K562 (cell line): Measurements from ENCODE around the gene ARID3A. TPM values are rescaled to one million over a fixed set of nuclear protein-coding genes. Genes with fewer than 3 reads are reported as not detected.
A peak's percentile ranks its signal among the peaks of the same experiment; 100 is the strongest.

Experiments
- CHD4 ChIP-seq: fragments of 200-600 bp; sonication (generic); IDR thresholded peaks from 3 replicates; pipeline ENCODE4 v1.6.1; 2012; ENCODE audit warnings: low read depth, mild to moderate bottlenecking, mixed read lengths, low read length, inconsistent platforms; ENCODE audit not compliant: insufficient read depth, insufficient replicate concordance, poor library complexity, severe bottlenecking
- CTBP1 ChIP-seq: fragments of 450-650 bp; IDR thresholded peaks from 2 replicates; pipeline ENCODE4 v1.6.1; 2016; ENCODE audit warnings: borderline replicate concordance
- E2F4 ChIP-seq: sonication (generic); formaldehyde crosslinking; IDR thresholded peaks from 2 replicates; pipeline ENCODE4 v1.8.0; 2022; ENCODE audit warnings: mild to moderate bottlenecking, low read depth, missing genetic modification reagents
- ELF2 ChIP-seq: fragments of 250-450 bp; sonication (Bioruptor Pico); IDR thresholded peaks from 2 replicates; pipeline ENCODE4 v1.5.0; 2021; ENCODE audit warnings: mild to moderate bottlenecking
- HMG20A ChIP-seq: fragments of 450-650 bp; formaldehyde crosslinking; conservative IDR thresholded peaks from 2 replicates; pipeline ENCODE4 v1.4.0; 2020; ENCODE audit warnings: mild to moderate bottlenecking, mixed read lengths
- MCM7 ChIP-seq, 2 experiments: fragments of 450-650 bp; IDR thresholded peaks; 2 replicates each; pipeline ENCODE4 v1.6.1; 2016 to 2018
- MEF2D ChIP-seq: conservative IDR thresholded peaks from 2 replicates; pipeline ENCODE4 v1.6.1; 2016; ENCODE audit warnings: low read depth, missing genetic modification characterization, missing compliant biosample characterization
- NCOA2 ChIP-seq, 2 experiments: fragments of 450-650 bp; IDR thresholded peaks; 2 replicates each; pipeline ENCODE4 v1.6.1; 2018; ENCODE audit warnings: mild to moderate bottlenecking in 2 of 2, moderate library complexity in 1 of 2; ENCODE audit not compliant: partially characterized antibody in 2 of 2
- PYGO2 ChIP-seq: fragments of 450-650 bp; IDR thresholded peaks from 2 replicates; pipeline ENCODE4 v1.6.1; 2016; ENCODE audit warnings: mild to moderate bottlenecking, missing genetic modification characterization, moderate library complexity, missing compliant biosample characterization
- SETDB1 ChIP-seq: IDR thresholded peaks from one replicate; pipeline ENCODE4 v1.6.1; 2012; ENCODE audit warnings: low read length, control low read depth, inconsistent platforms
- SNAPC5 ChIP-seq: fragments of 250-450 bp; sonication (Bioruptor Pico); IDR thresholded peaks from 2 replicates; pipeline ENCODE4 v1.8.0; 2021; ENCODE audit warnings: moderate library complexity, mild to moderate bottlenecking, inconsistent platforms
- SP1 ChIP-seq: sonication (generic); formaldehyde crosslinking; IDR thresholded peaks from 2 replicates; pipeline ENCODE4 v1.8.1; 2022; ENCODE audit warnings: mild to moderate bottlenecking, missing genetic modification reagents
- TCFL5 ChIP-seq: fragments of 250-450 bp; sonication (Bioruptor Pico); conservative IDR thresholded peaks from 2 replicates; pipeline ENCODE4 v1.6.1; 2021; ENCODE audit warnings: mild to moderate bottlenecking, moderate library complexity, matching md5 sums
- ZBTB26 ChIP-seq: fragments of 450-650 bp; formaldehyde crosslinking; IDR thresholded peaks from 2 replicates; pipeline ENCODE4 v1.4.0; 2022; ENCODE audit warnings: missing genetic modification characterization
- ZNF239 ChIP-seq: fragments of 250-450 bp; sonication (Bioruptor Pico); IDR thresholded peaks from 2 replicates; pipeline ENCODE4 v1.4.0; 2020; ENCODE audit warnings: mild to moderate bottlenecking
- ZNF316 ChIP-seq: fragments of 450-650 bp; IDR thresholded peaks from 2 replicates; pipeline ENCODE4 v1.6.1; 2016
- ZNF445 ChIP-seq: fragments of 250-450 bp; sonication (Bioruptor Pico); IDR thresholded peaks from 2 replicates; pipeline ENCODE4 v1.4.0; 2020; ENCODE audit warnings: low read depth, mild to moderate bottlenecking, moderate library complexity
- polyA plus RNA-seq, 8 experiments: library from polyadenylated mRNA; depleted of rRNA in 4 of 8; stranded (reverse) in 5 of 8; unstranded in 3 of 8; fragments of >200 nt; fragmentation: Nextera tagmentation in 2 of 8; fragmentation: Illumina TruSeq in 1 of 8; extraction: Ambion mirVana in 2 of 8; extraction: Trizol in 1 of 8; gene quantifications; 2 replicates each; pipeline versions ENCODE4 v1.2.1 to v1.2.3, GENCODE V29; 2011 to 2014; ENCODE audit warnings: inconsistent platforms in 1 of 8, missing spikeins in 1 of 8
- total RNA-seq, 7 experiments: library from RNA; depleted of rRNA in 6 of 7; stranded (reverse); fragments of >200 nt in 6 of 7; fragmentation: Illumina TruSeq in 2 of 7; extraction: Trizol in 2 of 7; gene quantifications; 2 replicates each; pipeline versions ENCODE4 v1.2.1 to v1.2.3, GENCODE V29; 2011 to 2021; ENCODE audit warnings: low replicate concordance in 1 of 7
- TF ChIP-seq, protein P1 (sequence below): fragments of 200-400 bp; formaldehyde crosslinking; IDR thresholded peaks from 2 replicates; pipeline ENCODE4 v1.6.1; 2017; ENCODE audit warnings: mild to moderate bottlenecking, low read depth, low read length, moderate library complexity
- TF ChIP-seq, protein P2 (sequence below): fragments of 150-350 bp; IDR thresholded peaks from 2 replicates; pipeline ENCODE4 v1.6.1; 2014; ENCODE audit warnings: low read depth, mild to moderate bottlenecking, low read length, borderline replicate concordance
- TF ChIP-seq, protein P3 (sequence below): fragments of 250-450 bp; sonication (Bioruptor Pico); IDR thresholded peaks from 2 replicates; pipeline ENCODE4 v1.9.0; 2021; ENCODE audit warnings: mild to moderate bottlenecking

Gene ARID3A
- total and polyA plus RNA-seq, 9 of the 15 experiments (the other 6 are each of a cell fraction or from before 2014, with no cell fraction given): 1.4 to 118 (median 31.2) TPM

GRCh38 chr19:907183-907853 is 18.5 kb upstream of the ARID3A start (continued):
- TF ChIP-seq, protein P1, sequence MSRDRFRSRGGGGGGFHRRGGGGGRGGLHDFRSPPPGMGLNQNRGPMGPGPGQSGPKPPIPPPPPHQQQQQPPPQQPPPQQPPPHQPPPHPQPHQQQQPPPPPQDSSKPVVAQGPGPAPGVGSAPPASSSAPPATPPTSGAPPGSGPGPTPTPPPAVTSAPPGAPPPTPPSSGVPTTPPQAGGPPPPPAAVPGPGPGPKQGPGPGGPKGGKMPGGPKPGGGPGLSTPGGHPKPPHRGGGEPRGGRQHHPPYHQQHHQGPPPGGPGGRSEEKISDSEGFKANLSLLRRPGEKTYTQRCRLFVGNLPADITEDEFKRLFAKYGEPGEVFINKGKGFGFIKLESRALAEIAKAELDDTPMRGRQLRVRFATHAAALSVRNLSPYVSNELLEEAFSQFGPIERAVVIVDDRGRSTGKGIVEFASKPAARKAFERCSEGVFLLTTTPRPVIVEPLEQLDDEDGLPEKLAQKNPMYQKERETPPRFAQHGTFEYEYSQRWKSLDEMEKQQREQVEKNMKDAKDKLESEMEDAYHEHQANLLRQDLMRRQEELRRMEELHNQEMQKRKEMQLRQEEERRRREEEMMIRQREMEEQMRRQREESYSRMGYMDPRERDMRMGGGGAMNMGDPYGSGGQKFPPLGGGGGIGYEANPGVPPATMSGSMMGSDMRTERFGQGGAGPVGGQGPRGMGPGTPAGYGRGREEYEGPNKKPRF: no peak
- TF ChIP-seq, protein P2, sequence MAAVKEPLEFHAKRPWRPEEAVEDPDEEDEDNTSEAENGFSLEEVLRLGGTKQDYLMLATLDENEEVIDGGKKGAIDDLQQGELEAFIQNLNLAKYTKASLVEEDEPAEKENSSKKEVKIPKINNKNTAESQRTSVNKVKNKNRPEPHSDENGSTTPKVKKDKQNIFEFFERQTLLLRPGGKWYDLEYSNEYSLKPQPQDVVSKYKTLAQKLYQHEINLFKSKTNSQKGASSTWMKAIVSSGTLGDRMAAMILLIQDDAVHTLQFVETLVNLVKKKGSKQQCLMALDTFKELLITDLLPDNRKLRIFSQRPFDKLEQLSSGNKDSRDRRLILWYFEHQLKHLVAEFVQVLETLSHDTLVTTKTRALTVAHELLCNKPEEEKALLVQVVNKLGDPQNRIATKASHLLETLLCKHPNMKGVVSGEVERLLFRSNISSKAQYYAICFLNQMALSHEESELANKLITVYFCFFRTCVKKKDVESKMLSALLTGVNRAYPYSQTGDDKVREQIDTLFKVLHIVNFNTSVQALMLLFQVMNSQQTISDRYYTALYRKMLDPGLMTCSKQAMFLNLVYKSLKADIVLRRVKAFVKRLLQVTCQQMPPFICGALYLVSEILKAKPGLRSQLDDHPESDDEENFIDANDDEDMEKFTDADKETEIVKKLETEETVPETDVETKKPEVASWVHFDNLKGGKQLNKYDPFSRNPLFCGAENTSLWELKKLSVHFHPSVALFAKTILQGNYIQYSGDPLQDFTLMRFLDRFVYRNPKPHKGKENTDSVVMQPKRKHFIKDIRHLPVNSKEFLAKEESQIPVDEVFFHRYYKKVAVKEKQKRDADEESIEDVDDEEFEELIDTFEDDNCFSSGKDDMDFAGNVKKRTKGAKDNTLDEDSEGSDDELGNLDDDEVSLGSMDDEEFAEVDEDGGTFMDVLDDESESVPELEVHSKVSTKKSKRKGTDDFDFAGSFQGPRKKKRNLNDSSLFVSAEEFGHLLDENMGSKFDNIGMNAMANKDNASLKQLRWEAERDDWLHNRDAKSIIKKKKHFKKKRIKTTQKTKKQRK: no peak
- no peak for TF ChIP-seq E2F4
- peak; percentile 72 for TF ChIP-seq CHD4
- TF ChIP-seq MCM7 (IDR thresholded peaks at IDR 0.05): no peak
- TF ChIP-seq, protein P3, sequence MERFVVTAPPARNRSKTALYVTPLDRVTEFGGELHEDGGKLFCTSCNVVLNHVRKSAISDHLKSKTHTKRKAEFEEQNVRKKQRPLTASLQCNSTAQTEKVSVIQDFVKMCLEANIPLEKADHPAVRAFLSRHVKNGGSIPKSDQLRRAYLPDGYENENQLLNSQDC: no peak
- peak; percentile 91 for TF ChIP-seq SP1 (CRISPR knock-in tag)
- TF ChIP-seq ZBTB26: no peak
- TF ChIP-seq NCOA2 (IDR thresholded peaks at IDR 0.05; ENCODE audit: partially characterized antibody in 2 of 2): no peak
- no peak for TF ChIP-seq TCFL5 (CRISPR knock-in tag)
- peak; percentile 16; the same call in 1 of the 2 replicates for TF ChIP-seq ZNF445
- TF ChIP-seq ZNF239: peak; percentile 49; the same call in 1 of the 2 replicates
- TF ChIP-seq SNAPC5 (CRISPR knock-in tag): no peak
- TF ChIP-seq CTBP1: peak; percentile 86
- no peak for TF ChIP-seq HMG20A (CRISPR knock-in tag)
- 0 out of 2 replicates have a peak, but pooled peaks have one; percentile 12 for TF ChIP-seq MEF2D (tag)
- peak; percentile 48; the same call in 1 of the 2 replicates for TF ChIP-seq PYGO2 (tag)
- TF ChIP-seq ELF2 (CRISPR knock-in tag): no peak
- TF ChIP-seq SETDB1: no peak
- no peak for TF ChIP-seq ZNF316
